GM18519 (cell line): Measurements from ENCODE around the gene GATA2.

Source experiments
- ATAC-seq: cut with Tn5 transposase; IDR thresholded peaks from one replicate; pipeline ENCODE4 v1.9.1; 2021; ENCODE audit warnings: mild to moderate bottlenecking, moderate library complexity; ENCODE audit not compliant: unreplicated experiment, low FRiP score

GATA2 gene

DNA sequence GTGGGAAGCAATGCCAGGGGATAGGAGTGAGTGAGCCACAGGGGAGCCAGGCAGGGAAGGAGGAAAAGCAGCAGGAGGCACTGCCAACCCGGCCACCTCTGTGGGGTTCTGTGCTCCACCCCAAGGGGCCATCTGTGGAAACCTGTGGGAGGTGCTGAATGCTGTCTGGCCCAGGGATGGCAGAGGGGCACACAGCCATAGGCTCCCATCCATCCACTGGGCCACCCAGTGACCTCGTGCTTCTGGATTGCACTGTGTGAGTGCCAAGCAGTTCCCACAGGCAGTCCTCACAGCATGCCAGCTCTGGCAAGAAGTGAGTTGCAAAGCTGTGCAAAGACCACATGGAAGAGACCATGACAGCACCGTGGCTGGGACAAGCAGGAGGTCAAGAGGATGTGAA, 53.8 kb downstream of the GATA2 start:
- ATAC-seq, result no peak

DNA sequence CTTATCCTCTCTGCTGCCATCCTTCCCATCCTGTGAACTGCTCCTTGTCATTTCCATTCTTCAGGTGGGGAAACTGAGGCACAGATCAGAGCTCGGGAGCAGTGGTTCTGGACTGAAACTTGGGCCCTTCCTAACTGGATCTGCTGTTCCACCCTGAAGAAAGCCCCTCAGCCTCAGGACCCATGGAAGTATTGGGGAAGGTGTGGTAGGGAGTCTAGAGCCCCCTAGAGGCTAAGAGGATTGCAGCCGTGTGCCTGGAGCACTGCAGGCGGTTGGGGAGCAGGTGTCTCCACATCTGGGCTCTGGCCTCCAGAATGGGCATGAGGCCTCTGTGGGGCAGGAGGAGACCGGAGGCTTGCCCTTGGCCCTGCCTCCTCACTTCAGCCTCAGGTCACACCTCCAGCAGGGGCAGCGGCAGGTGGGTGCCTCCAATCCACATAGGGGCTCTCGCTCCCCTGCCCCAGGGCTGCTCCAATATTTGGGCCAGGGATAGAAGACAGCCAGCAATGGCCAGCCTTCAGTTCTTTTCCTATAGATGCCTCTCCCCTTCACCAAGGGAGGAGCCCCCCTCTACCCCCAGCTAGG, 54.4 kb downstream of the GATA2 start:
- no peak for ATAC-seq

DNA sequence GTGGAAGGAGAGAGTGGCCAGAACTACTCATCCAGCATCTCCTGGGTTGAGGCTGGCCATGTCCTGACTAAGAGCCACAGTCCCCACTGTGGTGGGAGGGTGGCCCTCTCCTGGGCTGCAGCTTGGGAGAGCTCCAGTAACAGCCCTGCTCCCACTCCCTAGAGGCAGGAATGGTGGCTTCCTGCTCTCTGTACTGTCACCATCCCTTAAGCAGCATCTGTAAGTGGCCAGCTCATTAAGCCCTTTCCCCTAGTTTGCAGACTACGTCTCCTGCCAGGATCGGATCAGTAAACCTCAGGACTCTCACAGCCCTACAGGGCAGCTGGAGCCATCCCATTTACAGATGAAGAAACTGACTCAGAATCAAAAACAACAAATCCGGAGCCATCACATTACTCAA, 56.8 kb downstream of the GATA2 start:
- ATAC-seq, result no peak

DNA sequence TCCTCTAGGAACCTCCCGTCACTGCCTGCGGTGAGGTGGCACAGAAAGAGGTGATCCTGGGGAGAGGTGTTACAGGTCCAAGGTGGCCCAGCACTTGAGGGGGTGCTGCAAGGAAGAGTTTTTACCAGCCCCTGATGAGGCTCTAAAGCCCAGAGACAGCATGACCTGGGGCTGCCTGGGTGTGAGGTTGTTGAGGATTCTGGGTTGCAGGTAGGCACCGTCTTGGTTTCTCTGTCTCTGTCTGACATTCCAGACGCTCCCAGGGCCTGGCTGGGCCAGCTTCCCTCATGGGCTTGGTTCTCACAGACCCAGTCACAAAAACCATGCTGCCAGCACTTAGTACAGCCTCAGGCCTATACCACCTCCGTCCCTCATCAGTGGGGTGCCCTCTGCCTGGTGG, 57.4 kb downstream of the GATA2 start:
- no peak for ATAC-seq

DNA sequence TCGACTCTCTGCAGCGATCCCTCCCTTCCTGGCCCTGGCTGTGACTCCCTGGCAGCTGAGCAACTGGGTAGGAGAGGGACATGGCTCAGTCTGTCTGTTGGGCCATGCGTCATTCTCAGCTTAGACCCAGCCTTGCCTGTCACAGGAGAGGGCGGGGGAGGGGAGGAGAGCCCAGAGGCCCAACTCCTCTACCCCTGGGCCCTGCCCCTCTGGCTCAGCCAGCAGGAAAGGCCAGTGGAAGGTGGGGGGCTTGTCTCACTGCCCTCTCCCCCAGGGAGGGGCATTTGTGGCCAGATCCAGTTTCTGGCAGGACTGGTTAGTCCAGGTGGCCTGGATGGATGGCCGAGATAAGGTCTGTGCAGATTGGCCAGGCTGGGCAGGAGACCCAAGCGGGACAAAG, 57.9 kb downstream of the GATA2 start:
- no peak for ATAC-seq

DNA sequence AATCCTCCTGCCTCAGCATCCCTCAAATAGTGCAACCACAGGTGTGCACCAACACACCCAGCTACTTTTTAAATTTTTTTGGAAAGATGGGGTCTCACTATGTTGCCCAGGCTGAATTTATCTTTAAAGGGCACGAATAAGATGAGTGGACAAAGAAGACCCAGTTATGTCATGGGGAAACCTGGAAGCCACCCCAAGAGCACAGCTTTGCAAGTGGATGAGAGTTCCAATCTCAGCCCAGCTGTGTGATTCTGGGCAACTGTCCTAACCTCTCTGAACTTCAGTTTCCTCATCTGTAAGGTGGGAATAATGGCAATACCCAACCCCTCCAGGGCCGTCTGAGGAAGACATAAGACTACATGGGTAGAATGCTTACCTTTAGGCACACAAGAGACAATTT, 58.5 kb downstream of the GATA2 start:
- ATAC-seq, result no peak

DNA sequence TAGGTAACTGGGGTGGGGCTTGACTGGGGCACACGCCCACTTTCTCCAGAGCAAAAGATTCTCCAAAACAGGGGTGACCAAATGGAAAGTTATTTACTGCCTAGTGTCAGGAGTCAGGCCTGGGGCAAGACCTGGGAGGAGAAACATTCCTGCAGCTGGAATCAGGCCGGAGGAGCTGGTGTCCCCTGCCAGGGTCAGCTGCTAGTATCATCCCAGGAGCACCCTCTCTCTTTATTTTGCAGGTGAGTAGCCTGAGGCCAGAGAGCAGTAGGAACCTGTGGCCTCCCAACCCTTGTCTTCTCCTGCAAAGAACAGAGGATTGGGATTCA, 59.2 kb downstream of the GATA2 start:
- ATAC-seq, result no peak

DNA sequence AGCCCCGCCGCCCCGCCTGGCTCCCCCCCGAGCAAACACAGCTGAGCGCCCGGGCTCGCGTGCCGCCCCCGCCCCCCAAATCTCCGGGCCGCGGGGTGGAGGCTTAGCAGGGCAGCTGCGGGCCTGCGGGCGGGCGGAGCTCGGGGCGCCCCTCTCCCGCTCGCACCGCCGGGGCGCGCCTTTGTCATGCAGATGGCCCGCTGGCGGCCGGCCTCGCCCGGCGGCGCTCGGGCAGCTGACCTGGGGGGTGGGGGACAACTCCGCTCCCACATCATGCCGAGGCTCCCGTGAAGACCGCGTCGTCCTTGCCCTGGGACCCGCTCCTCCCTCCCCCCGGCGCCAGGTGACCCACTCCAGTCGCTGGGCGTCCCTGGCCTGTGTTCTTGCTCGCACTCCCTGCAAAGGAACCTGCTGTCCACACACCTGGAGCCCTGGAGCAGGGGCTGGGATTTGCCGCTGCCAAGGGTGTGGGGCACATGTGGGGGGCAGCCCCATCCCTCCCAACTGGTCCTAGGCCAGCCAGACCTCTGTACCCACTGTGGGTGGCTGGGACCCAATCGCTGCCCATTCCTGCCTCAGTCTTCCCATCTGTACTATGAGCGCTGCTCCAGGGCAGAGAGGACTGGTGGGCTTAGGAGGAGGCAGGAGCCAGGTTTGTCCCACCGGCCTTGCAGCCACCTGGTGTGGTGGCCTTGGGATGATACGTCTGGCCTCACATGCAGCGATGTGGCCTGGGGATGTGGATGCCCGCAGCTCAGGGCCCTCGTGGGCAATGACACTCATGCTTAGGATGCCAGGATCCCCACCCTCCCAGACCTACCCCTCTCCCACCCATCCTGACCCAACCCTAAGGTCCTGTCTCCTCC, 59.8 kb downstream of the GATA2 start:
- no peak for ATAC-seq

DNA sequence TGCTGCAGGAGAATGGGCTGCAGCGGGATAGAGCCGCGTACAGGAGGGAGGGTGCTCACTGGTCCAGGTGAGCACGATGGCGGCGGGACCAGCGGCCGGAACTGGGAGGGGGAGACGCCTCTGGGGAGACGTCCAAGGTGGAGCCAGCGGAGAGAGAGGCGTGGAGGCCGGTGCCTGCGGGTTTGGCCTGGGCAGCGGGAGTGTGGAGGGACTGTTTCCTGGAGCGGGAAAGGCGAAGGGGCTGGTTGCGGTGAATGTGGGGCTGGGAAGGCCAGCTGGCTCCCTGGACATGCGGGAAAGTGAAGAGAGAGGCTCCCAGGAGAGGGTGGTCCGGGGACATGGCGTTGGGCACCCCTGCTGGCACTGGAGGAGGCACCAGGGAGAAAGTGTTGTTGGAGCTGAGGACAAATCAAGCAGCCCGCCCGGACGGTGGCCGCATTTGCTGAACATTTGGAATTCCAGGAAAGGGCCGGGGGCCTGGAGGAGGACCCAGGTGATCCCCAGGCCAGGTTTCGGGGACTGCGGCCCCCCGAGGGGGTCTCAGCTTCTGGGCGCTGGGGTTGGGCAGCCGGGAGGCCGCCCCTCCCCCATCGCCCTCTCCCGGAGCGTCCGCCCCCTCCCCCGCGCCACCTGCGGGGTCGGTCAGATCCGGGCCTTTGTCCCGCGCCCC, 60.6 kb downstream of the GATA2 start:
- no peak for ATAC-seq

DNA sequence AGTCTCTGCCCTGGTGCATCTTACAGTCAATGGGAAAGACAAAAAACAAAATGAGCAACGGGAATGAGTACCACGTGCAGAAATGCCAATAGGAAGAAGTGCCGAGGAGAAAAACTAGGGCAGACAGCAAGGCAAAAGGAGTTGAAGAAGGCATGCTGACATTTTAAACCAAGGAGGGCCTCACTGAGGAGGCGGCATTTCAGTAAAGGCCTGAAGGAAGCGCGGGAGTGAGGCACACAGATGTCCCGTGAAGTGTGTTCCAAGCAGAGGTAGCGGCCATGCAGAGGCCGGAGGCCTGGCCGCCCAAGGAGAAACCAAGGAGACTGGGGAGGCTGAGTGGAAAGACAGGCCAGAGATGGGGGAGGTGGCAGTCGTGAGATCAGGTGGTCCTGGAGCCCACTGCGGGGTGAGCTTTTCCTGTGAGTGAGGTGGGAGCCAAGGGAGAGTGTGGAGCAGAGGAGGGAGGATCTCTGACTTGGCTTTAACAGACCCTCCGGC, 61.1 kb downstream of the GATA2 start:
- no peak for ATAC-seq

DNA sequence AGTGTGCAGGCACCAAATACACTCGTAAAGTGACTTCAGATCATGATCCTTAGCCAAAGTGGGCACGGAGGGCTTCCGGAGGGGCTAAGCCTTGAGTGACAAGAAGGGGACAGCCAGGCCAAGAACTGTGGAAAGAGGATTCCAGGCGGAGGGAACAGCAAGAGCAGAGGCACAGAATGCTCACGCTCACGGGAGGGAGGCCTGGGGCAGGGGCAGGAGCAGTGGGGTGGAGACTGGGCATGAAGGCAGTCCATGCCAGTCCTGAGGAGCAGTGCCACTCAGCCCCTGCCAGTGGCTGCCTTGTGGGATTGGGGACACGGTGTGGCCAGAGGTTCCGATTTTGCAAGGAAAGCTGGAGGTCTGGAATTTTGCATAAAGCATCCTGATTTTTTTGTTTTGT, 62.3 kb downstream of the GATA2 start:
- no peak for ATAC-seq

DNA sequence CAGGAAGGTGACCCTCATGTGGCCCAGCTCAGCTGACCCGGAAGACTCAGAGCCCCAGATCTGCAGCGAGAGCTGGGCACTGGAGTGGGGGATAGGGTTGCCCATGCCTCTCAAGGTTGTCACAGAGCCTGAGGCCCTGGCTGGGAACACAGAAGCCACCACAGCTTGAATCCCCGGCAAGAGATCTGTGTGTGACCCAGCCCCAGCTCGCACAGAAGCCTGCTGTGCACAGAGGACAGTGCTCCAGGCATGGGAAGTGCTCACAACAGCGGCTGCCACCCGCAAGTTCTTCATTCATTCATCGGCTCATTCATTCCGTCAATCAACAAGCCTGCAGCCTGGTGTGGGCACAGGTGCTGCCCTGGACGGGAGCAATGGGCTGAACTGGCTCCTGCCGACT, 62.7 kb downstream of the GATA2 start:
- no peak for ATAC-seq

DNA sequence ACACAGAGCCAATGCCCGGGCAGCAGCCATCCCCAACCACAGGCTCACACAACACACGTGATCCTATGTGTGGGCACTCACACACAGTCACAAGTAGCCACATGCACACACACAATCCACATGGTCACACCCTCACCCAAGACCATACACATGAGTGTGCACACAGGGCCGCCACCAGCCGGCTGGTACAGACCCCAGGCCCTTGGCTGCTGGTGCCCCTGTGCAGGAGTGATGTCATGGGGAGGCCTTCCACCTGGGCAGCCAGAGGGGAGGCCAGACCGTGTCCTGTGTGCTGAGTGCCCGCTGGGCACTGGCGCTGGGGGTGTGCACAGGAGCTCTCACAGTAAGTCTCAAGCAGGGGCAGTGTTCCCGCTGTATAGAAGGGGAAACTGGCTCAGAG, 63.2 kb downstream of the GATA2 start:
- no peak for ATAC-seq
